ENCODE results near the gene DNAJB6.

DNAJB6 gene

DNA sequence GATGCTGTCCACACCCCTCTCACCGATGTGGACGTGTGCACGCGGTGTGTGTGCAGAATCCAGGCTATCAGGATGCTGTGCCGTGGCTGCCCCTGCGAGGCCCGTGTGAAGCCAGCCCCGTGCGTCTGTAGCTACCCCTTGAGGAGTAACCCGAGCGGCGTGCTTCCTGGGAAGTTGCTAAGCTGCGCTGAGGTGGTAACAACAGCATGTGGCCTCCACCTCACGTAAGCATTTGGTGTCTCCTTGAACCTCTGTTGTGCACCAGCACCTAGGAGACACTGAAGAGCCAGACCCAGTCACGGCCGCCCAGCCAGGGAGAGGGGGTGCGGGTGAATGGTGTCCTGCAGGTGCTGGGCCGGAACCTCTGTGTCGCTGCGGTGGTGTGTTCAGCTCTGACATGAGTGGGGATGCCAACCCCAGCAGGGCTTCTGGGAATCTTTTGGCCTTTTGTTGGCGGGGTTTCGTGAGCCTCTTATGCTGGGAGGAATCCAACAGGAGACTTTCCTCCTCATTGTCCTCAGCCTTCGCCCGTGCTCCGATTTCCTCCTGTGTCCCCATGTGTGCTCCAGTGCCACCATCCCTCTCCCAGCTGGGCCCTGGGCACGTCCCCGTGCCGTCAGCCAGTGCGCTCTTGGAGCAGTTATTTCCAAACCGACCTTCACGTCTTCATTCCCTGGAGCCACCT lies 60.4 kb downstream of the DNAJB6 start:
- no peak for DNase-seq

DNA sequence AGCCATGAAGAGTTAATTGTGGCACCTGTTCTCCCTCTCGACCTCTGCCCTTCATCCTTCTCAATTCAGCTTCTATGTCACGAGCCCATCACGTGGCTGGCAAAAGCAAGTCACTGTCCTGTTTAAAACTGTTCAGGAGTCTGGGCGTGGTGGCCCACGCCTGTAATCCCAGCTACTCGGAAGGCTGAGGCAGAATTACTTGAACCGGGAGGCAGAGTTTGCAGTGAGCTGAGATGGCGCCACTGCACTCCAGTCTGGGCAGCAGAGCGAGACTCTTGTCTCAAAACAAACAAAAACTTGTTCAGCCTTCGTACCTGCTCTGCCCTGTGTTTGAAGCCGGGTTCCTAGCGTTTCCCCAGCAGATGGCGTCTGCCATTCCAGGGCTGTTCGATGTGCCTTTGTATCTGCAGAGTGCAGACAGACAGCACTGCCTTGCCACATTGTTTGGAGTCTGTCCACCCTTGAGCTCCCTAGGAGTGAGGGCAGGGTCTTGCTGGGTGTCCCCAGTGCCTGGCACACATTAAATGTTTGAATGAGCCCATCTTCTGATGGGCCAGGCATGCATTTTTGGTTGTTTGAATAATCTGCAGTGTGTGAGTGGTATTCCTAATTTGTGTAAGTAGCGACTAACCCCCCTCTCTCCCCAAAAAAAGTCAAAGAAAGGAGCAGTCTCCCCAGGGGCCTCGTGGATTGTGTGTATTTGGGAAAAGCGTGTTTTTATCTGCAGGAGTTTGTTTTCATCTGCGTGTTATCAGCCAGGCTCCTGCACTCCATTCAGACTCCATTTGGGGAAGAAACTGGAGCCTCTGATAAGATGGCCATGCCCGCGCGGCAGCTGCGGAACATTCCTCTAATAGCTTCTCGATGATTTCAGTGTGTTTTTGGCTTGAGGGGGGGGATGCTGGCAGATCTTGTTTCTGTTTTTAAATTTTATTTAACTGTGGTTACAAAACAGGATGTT lies 61.2 kb downstream of the DNAJB6 start:
- DNase-seq, result peak in 1 of 6 experiments; percentile 6

DNA sequence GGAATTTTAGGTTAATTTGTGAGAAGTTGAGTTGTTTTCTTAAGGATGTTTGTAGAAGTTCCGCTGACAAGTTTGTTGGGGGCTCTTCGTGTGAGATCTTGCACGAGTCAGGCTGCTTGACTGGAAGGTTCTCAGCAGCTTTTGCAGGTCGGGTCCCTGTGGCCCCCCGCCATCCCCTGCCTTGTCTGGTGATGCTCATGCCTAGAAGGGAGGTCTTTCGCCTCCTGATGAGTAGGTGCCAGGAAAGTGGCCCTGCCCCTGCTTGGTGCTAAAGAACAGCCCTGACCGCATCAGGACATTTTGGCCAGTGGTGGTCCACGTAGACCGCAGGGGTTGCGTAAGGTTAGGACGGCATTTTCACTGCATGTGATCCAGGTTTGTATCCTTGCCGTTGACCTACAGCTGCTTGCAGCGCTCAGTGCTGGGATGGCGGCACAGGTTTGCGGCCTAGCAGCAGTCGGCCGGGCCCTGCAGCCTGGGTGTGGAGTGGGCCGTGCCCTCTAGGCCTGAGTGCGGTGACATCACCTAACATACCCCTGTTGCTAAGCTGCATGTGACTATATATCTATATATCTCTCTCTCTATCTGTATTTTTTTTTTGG lies 62.4 kb downstream of the DNAJB6 start:
- DNase-seq, result no peak

DNA sequence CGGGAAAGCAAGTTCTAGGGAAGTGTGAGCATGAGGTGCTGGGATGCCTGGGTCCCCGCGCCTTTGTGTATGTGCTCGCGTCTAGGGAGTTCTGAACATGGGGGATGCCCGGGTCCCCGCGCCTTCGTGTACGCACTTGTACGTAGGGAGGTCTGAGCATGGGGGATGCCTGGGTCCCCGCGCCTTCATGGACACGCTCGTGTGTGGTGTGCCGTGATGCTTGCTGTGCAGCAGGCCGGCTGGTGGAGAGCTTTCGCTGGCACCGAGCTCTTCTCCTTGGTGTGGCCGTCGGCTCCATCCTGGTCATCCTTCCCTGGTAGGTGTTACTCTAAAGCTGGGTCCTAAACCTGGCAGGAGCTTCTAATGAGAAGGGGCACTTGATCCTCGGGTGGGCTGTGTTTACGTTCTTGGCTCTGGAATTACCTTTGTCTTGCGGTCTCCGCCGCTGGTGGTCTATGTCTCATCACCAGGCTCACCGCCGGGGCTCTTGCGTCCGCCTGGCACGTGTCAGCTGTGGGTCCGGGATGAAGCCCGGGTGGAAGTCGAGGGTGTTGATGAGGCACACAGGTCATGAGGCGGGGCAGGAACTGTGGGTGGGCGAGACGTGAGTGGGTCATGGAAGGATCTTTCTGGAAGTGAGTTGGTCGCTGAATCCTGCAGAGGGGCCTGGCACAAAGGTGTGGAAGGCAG lies 63.5 kb downstream of the DNAJB6 start:
- no peak for DNase-seq

DNA sequence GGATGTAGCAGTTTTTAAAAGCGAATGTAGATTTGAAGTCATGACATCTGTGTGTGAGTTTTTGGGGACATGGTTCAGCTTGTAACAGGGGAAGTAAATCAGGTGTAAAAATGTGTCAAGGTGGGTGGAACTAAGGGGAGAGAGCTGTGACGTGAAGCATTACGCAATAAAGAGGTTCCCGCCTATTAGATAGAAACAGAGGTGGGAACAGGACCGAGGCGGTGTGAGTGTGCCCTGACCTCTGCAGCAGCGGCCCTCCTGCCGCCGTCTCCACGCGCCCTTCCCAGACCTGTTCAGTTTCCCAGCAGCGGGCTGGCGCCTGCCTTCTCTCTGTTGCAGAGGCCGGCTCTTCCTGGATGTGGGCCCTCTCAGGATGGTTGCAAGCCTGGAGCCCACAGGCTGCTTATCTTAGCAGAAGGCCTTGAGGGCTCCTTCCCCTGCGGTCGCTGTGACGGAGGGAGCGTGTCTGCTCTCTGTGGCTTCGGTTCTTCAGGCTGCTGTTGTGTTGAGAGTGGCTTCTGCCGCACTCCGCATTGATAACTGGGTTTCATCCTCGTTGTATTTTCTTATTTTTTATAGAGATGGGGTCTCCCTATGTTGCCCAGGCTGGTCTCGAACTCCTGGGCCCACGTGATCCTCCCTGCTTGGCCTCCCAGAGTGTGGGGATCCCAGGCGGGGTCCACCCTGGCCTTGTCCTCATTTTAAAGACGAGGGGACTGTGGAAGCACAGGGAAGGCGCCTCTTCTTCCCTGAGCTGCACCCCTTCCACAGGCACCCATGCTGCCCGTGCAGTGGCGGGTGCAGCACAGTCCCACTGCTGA lies 65.0 kb downstream of the DNAJB6 start:
- DNase-seq, result no peak

DNA sequence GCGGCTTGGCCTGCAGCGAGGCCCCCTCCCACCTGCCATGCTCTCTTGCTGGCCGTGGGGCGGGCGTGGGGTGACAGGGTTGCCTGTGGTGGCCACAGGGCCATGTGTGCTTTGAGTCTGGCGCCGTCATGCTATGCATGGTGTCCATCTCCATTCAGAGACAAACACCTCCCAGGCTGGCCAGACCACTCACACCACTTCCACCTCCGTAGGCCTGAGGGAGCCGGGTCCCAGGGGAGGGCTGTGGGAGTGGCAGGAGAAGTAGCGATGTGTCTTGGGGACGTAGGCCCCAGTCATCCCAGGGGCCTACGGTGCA lies 65.5 kb downstream of the DNAJB6 start:
- DNase-seq, result no peak

DNA sequence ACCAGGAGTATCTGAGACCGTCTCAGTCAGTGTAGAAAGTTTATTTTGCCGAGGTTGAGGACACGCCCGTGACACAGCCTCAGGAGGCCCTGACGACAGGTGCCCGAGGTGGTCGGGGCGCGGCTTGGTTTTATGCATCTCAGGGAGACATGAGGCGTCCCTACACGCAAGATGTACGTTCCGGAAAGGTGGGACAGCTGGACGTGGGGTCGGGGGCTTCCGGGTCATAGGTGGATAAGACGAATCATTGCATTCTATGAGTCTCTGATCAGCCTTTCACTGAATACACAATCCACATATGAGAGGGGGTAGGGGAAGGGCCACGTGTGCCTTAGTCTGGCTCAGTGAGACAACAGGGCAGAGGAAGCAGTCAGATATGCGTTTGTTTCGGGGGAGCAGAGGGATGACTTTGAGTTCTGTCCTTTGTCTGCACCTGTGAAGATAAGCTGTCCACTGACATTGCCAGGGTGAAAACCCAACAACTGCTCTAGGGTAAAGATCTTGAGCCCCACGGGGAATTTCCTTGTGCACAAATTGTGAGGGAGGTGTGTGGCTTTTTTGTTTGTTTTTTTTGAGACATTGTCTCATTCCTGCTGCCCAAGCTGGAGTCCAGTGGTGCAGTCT lies 66.2 kb downstream of the DNAJB6 start:
- DNase-seq, result no peak

DNA sequence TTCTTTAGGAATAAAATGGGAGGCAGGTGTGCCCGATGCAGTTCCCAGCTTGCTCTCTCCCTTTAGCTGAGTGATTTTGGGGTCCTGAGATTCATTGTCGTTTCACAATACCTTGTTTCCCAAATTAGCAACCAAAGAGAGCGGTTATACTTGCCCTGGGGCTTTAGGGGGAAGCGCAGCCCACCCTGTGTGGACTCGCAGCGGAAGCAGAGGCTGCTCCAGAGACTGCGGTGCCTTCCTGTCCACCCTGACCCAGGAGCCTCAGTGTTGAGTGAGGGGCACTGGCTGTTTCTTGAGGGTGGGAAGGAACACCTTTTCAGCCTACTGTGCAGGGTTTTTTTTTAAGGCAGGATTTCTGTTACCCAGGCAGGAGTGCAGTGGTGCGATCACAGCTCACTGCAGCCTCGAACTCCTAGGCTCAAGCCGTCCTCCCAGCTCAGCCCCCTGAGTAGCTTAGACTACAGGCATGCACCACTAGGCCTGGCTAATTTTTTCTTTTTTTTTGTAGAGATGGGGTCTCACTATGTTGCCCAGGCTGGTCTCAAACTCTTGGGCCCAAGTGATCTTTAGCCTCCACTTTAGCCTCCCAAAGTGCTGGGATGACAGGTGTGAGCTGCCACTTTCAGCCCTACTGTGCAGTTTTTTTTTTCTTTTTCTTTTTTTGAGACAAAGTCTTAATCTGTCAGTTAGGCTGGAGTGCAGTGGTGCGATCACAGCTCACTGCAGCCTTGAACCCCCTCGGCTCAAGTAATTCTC lies 67.0 kb downstream of the DNAJB6 start:
- DNase-seq, result no peak

DNA sequence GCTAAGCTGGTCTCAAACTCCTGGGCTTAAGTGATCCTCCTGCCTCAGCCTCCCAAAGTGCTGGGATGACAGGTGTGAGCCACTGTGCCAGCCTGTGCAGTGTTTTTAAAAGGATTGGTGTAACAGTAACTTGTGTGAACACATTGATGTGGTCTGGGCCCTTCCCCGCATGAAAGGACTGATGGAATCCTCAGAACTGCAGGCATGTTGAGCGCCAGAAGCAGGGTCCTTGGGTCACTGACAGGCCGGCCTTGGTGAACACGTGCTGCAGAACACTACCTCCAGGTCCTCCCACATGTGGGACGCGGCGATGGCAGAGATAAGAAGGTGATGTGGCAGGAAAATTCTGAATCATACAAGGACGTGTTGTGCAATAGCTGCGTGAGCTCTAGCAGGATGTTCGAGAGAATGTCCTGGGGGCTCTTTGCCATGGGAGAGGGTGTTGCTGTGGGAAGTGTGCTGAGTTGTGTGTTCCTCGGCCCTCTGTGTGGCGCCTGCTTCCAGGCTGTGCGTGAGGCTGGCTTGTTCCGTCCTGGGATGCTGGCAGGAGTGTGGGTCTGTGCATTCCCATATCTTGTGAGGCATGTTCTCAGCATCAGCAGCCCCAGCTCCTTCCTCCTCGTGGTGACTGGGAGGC lies 68.2 kb downstream of the DNAJB6 start:
- no peak for DNase-seq

DNA sequence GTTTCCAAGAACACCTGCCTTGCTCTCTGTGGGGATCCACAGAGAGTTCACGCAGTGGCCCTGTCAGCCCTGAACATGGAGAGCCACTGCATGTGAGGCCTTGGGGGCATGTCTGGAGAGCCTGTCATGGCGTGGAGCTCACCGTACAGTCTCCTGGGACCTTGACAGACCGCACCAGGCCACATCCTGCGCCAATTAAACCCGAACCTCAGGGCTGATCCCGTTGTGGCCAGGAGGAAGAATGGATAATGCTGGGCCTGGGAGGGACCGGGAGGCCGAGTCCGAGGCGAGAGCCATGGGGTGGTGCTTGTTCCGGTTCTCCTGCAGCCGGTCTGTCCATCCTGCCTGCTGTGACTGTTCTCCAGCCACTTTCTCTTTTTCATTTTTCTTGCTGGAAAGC lies 68.7 kb downstream of the DNAJB6 start:
- DNase-seq, result no peak

DNA sequence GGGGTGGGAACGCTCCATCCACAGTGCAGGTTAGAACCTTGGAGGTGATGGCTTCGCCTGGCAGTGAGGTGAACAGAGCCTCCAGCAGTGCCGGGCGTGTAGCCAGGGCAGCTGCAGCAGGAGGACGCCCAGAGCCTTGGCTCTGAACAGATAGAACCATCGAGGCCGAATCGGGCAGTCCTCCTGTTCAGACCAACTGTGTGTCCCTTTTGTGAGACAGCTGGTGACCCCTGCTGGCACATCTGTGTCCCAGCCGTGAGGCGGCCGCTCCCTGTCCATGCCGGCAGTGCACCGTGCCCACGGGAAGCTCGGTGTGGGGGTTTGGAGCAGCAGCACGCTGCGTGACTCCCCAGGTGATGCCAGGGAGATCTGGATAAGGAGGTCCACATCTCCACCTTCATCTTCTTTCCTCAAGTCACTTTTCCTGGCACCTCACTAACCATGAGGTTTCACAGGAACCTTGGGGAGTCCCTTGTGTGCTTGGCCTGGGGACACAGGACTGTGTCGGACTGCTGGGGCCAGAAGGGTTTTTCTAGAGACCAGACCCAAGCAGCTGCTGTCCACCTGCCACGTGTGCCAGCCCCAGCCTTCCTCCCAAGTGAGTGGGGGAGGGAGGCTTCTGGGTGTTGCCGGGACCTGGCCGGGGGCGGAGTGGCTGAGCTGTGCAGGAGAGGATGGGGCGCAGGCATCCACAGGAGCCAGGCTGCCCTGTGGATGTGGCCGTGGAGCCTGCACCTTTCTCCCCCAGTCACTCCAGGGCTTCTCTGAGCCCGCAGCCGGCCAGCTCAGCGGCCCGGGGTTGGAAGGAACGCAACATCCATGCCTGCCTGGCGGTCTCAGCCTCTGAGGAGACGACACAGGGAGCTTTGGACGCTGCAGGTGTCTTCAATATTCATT lies 69.4 kb downstream of the DNAJB6 start:
- no peak for DNase-seq

DNA sequence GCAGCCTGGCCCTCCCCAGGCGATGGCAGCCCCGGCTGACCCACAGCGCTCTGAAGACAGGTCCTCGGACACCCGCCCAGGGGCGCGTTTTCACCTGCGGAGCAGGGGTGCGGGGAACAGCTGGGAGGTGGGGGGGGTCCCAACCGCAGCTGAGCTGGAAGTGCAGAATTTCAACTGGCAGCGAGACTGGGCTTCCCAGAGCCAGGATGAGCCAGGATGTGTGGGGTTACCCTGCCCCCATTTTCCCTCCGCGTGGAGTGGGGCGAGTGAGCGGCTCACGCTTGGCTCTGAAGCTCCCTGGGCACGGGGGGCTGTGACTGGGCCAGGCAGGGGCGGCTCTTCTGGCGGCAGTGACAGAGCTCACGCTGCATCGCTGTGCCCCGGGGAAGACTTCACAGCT lies 70.2 kb downstream of the DNAJB6 start:
- DNase-seq, result no peak

DNA sequence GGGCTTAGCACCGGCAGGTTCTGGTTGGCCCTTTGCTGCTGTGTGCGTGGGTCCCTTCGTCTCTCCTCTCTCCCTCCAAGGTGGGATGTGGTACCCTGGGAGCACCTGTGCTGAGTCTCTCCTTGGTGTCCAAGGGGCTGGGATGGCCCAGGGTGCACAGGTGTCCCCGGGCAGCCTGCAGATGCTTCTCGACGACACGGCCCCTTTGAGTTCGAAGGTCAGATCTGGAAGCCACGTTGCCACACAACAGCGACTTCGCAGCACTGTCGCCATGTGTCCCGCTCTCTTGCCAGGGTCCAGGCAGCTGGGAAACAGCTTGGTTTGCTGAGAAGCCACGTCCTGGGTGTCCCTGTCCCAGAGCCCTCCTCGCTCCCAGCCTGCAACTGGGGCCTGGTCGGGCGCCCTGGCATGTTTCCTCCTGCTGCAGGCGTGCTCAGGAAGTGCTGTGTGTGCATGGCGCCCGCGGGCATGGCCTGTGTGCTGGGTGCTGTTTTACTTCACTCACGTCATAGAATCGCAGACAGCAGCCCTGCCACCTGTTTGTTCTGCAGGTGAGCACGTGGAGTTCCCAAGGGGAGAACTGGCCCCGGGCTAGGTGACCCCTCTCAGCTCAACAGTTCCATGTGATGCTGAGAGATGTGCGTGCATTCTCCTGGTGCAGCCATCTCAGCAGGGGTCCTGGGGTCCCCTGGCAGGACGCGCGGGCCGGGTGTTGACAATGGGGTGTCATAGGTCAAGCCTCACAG lies 70.9 kb downstream of the DNAJB6 start:
- DNase-seq, result no peak

DNA sequence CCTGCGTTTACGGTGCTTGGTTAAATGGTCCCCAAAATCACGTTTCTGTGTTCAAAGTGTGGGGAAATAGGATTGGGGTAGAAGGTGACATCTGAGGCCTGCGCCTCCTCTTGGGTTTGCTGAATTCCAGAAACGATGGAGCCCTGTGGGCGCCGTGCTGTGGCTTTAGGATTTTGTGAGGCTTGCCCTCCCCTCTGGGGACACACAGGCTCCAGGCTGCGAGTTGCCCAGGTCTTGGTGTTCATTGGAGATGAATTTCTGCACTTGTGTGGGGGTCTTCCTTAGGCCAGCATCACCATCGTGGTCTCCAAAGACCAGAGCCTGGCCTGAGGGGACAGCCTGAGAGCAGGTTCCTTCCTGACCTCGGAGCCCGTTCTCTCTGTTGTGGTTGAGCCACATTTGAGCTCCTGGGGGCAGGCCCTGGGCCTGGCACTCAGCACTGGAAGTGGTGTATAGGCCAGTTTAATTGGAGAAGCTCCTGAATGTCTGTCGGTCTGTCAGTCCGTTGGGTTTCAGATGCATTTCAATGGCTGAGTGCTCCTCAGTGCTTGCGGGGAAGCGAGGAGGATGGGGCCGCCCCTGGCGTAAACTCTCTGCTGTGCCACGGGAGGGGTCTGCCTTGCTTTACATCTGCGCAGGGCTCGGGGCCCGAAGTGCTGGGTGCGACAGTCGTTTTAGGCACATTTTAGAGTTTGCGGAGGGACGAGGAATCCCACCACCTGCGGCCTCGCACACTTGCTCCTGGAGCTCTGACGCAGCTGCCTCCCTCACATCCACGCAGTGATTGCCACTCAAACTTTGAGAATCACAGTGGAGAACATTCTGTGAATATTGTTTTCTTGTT lies 71.7 kb downstream of the DNAJB6 start:
- no peak for DNase-seq

DNA sequence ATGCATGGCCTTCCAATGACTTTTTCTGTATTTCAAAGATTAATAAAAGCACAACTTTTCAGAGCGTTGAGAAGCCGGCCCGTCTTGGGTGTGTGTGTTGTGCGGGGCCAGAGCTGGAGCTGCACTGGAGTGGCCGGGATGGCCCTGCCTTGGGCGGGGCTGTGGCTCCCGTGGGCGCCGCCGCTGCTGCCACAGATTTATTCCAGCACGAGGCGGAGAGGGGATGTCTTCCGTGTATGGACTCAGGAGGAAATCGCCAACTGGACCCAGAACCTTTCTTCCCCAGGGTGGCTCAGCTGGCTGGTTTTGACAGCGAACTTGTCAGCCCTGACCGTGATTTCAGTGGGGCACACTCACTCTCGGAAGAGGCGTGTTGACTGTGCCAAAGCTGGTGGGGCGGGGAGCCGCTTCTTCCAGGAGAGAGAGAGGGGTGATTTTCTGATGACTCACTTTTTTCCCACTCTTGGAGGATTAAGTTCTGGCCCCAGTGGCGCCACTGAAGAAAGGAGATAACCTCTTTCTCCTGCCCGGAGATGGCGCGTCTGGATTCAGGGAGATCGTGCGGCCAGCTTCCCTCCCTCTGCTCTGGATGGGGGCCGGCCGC lies 72.4 kb downstream of the DNAJB6 start:
- DNase-seq, result no peak

DNA sequence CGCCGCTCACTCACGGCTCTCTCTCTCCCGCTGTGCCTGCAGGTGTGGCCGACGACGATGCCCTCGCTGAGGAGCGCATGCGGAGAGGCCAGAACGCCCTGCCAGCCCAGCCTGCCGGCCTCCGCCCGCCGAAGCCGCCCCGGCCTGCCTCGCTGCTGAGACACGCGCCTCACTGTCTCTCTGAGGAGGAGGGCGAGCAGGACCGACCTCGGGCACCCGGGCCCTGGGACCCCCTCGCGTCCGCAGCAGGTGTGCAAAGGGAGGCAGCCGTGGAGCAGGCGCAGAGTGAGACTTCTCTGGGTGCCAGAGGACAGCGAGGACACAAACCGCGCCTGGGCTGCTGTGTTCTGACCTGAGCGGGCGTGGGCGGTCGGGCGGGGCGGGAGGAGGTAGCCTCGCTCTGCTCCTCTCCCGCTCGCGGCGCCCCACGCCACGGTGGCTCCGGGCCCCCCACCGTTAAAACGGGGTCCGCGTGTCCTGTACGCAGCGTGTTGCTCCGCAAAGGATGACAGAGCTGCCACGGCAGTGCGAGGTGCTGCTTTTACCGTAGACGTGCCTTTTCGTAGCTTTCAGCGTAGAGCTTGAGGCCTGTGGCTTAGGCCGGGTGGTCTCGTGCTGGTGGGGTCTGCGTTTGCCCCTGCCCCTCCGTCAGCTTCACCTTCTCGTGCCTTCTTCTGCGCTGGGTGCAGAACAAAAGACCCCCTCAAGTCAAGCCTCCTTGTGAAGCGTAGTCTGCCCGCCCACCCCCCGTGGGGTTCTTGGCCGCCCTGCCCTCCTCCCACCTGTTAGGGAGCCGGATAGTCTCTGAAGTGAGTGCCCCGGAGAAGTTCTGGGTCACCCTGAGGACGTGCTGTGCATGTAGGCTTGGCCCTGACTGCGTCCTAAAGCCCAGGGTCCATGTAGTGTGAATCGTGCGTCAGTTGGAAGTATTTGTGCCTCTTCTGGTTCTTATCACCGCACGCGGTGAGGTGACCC lies 73.2 kb downstream of the DNAJB6 start:
- no peak for DNase-seq

Measured in stimulated activated naive CD4-positive, alpha-beta T cell (primary cell).